Eye (tissue), 1 donor: ENCODE results near the gene AOC2.
"Not testable (repeated sequence)": the region's sequence is repeated elsewhere in the genome, so short reads cannot be mapped to it uniquely, and the experiment has no call there.

Experiments
- DNase-seq: peaks from one replicate; pipeline ENCODE4 v3.0.0-alpha.2; 2015

AOC2 gene

GRCh38 chr17:42832213-42832933 is 12.0 kb upstream of the AOC2 start:
- no peak for DNase-seq

GRCh38 chr17:42832934-42833766 is 11.2 kb upstream of the AOC2 start, which contains the start of gene PSME3:
Gene PSME3, plus strand, starts transcription at chr17:42833397. Its CDS starts 235 bp downstream, at chr17:42833632.
- DNase-seq, result peak; percentile 97

DNA sequence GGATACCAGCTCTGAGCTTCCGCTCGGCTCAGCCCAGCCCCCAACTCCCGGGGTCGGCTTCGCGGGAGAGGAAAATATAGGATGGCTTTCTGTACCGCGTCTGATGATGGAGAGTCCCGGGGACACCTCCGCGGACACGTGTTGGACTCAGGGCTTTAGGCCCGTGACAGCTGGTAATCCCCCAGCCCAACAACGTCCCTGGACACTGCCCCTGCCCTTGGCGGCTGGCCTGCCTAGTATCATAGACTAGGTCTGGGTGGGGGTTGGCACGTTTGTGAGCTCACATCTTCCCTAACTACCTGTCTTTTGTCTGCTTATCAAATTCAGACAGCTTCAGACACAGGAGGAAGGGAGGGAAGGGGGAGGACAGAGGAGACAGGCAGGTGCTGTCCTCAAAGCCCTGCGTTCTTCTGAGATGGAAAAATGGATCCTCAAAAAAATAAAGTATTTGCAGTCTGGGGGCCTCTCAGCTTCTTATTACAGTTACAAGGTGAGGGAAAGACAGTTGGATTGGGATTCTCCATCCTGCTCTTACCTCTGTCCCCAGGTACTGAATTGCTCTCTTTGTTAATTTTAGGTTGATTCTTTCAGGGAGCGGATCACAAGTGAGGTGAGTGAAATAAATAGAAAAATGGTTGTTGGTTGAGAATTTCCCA is 10.5 kb upstream of the AOC2 start:
- no peak for DNase-seq

DNA sequence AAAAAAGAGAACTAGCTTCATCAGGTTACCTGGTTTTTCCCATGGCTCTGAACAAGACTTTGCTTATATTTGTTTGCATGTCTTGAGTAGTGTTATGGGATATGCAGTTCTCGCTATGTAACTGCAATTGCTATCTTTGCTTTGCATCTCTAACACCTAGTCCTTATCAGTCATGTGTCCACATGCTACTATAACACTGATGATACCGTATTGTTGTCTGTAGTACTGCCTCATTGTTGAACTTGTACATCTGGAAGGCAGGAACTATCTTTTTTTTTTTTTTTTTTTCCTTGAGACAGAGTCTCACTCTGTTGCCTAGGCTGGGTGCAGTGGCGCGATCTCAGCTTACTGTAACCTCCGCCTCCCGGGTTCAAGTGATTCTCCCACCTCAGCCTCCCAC is 8.6 kb upstream of the AOC2 start:
- no peak for DNase-seq

- DNase-seq, result no peak
Observed at GRCh38 chr17:42841975-42842685, 2.2 kb upstream of the AOC2 start.

DNA sequence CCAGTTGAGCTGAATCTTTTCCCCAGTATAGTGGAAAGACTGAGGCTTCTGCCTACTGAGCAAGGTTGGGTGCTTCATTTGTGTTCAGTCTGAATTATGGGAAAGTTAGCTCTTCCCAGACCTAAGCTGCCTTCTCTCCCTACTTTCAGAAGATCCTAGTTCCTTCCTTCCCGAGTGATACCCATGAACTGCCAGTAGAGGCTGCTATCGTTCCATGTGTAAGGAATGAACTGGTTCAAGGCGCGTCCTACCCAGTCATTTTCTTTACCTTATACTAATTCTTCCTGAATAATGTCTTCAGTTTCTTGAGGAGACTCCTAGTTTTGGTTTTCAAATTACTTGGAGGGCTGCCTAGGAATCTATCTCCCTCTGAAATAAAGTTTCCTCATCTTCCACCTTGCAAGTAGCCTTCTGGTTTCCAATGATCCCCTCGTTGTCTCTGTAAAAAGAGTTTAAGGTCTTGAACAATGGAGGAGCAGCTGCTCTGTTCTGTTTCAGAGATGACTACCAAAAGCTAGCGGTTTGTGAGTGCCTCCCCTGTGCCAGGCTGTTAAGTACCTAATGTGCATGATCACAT is 934 bp upstream of the AOC2 start:
- DNase-seq, result peak; percentile 88

GRCh38 chr17:42844761-42845555 is 578 bp downstream of the AOC2 start:
- DNase-seq, result no peak

GRCh38 chr17:42845556-42845917 is 1.2 kb downstream of the AOC2 start:
- DNase-seq, result no peak

- no peak for DNase-seq
Observed at GRCh38 chr17:42845918-42846593, 1.7 kb downstream of the AOC2 start.

GRCh38 chr17:42846594-42847280 is 2.4 kb downstream of the AOC2 start:
- DNase-seq, result no peak

- DNase-seq, result no peak
Observed at GRCh38 chr17:42848093-42848492, 3.7 kb downstream of the AOC2 start.

GRCh38 chr17:42849031-42849430 is 4.7 kb downstream of the AOC2 start:
- no peak for DNase-seq

GRCh38 chr17:42849451-42850181 is 5.2 kb downstream of the AOC2 start:
- no peak for DNase-seq

- DNase-seq, result no peak
Observed at GRCh38 chr17:42850954-42851353, 6.6 kb downstream of the AOC2 start, which contains the start of gene AOC3. Gene AOC3, plus strand, starts transcription at chr17:42851199. Its CDS starts 145 bp downstream, at chr17:42851344.

DNA sequence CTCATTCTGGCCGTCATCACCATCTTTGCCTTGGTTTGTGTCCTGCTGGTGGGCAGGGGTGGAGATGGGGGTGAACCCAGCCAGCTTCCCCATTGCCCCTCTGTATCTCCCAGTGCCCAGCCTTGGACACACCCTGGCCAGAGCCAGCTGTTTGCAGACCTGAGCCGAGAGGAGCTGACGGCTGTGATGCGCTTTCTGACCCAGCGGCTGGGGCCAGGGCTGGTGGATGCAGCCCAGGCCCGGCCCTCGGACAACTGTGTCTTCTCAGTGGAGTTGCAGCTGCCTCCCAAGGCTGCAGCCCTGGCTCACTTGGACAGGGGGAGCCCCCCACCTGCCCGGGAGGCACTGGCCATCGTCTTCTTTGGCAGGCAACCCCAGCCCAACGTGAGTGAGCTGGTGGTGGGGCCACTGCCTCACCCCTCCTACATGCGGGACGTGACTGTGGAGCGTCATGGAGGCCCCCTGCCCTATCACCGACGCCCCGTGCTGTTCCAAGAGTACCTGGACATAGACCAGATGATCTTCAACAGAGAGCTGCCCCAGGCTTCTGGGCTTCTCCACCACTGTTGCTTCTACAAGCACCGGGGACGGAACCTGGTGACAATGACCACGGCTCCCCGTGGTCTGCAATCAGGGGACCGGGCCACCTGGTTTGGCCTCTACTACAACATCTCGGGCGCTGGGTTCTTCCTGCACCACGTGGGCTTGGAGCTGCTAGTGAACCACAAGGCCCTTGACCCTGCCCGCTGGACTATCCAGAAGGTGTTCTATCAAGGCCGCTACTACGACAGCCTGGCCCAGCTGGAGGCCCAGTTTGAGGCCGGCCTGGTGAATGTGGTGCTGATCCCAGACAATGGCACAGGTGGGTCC is 7.2 kb downstream of the AOC2 start:
- DNase-seq, result not testable (repeated sequence)

GRCh38 chr17:42852351-42852750 is 8.0 kb downstream of the AOC2 start:
- no peak for DNase-seq

DNA sequence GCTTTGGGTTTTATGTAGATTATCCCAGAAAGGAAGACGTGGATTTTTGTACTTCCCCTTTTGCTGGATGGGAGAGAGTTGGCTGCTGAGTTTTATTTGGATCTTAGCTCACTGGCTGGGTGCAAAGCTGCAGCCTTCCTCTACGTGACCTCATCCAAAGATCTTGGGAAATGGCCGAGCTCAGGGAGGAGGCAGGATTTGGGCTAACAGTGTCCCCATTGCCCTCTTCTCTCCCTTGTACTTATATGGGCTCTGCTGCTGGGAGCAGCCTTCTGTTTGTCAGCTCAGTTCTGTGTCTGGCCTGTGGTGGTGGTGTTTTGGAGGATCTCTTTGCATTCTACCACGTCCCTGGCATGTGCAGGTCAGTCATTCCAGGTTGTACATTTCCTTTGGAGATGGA is 8.6 kb downstream of the AOC2 start:
- no peak for DNase-seq

- DNase-seq, result no peak
Observed at GRCh38 chr17:42853597-42853967, 9.2 kb downstream of the AOC2 start.
